ENCODE data around the gene HRAS.

Gene HRAS

DNA sequence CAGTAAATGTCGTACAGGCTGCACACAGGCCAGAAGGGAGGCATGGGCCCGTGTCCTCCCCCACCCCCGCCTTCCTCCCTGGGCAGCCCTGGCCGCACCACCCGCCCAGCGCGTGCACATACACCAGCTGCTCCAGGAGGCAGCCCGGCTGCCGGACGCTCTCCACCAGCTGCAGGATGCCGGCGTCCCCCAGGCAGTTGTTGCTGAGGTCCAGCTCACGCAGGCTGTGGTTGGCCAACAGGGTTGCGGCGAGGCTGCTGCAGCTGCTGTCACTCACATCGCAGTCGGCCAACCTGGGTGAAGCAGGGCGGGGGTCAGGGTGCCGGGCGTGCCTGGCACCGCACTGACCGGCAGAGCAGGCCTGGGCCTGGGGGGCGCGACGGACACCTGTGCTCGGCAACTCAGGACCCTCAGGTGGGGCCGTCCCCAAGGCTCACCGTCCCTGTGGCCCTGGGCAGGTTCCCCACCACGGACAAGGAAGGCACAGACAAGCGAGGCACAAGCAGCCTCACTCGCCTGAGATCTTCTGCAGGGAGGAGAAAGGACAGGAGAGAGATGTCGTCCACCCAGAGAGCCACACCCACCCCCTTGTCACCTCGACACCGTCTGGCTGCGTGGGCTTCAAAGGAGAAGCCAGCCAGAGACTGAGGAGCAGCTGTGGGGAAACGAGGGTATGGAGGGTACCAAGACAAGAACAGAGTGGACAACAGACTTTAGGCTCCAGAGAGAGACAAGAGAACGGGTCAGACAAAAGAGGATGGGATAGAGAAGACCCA, 40.4 kb downstream of the HRAS start:
- DNase-seq (ENCODE audit: low read depth): no peak

DNA sequence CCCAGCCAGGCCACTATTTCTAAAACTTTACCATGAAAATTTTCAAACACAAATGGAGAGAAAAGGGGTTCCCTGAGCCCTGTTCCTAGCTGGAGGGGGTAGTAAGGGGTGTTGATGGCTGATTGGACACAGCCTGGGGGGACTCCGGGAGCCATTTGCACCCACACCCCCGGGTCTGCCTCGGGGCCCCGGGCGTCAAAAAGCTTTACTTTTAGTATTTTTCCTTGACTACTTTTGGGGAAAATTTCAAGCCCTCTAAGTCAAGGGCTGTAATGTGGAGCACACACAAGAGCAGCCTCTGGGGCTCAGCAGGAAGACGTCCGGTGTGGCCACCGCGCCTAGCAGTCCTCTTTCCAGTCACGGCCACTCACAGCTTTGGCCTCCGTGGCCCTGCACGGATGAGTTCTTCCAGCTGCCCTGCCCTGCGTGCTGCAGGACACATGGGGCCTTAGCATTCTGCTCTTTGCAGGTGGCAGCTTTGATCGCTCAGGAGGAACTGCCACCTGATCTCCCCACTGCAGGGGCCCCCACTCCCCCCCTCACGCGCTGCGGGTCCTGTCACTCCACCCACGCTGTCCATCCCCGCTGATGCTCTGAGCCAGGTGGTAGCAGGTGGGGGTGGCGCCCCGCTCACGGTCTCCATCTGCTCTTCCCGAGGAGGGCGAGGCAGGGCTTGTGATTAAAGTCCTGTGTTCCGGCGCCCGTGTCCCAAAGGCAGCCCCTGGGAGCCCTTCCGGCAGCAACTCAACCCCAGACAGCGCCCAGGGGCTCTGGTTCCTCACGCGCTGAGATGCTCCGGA, 42.7 kb downstream of the HRAS start:
- no peak for DNase-seq (ENCODE audit: low read depth)

DNA sequence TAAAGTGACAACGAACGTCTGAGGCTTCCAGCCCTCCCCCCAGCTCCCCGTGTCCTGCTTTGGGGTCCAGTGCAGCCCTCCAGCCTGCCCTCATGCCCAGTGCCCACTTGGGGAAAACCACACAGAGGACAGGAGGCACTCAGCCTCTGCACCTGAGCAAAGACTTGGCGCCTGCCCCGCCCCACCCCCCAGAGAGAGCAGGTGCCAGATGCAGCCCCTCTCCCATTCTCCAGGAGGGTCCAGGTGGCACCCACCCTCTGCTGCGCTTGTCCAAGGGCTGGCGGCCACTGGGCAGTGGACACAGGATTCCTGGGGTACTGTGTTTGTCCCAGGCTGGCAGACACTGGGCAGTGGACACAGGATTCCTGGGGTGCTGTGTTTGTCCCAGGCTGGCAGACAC, 44.0 kb downstream of the HRAS start:
- DNase-seq (ENCODE audit: low read depth): no peak

DNA sequence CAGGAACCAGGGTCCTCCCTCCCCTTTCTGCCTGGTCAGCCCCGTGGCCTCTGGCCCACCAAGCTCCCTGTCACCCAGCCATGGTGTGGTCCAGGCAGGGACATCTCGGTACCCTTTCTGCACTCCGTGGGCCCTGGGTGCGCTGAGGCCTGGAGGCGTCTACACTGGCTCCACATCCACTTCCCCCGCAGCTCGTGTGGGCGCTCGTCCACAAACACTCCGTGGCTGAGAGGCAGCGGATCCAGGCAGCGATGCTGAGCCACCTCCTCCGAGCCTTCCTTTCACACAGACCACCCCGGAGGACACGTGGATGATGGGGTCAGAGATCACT, 44.5 kb downstream of the HRAS start:
- DNase-seq (ENCODE audit: low read depth): no peak

DNA sequence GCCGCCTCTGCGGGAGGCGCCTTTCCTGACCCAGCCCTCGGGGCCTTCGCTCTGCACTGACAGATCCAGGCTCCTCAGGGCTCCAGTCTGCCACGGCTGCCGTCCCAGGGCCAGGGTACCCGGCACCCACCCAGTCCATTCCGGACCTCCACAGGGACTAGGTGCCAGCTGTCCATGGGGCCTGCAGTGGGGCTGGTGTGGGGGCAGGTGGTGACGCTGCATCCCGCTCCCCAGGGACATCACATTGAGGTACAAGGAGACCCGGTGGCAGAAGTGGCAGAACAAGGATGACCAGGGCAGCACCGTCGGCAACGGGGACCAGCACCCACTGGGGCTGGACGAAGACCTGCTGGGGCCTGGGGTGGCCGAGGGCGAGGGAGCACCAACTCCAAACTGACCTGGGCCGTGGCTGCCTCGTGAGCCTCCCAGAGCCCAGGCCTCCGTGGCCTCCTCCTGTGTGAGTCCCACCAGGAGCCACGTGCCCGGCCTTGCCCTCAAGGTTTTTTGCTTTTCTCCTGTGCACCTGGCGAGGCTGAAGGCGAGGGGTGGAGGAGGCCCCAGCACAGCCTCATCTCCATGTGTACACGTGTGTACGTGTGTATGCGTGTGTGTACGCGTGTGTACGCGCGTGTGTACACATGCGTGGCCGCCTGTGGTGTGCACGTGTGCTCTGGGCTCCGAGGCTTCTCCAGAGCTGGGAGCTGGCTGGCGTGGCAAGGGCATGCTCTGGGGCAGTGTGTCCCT, 45.0 kb downstream of the HRAS start:
- DNase-seq (ENCODE audit: low read depth): no peak

DNA sequence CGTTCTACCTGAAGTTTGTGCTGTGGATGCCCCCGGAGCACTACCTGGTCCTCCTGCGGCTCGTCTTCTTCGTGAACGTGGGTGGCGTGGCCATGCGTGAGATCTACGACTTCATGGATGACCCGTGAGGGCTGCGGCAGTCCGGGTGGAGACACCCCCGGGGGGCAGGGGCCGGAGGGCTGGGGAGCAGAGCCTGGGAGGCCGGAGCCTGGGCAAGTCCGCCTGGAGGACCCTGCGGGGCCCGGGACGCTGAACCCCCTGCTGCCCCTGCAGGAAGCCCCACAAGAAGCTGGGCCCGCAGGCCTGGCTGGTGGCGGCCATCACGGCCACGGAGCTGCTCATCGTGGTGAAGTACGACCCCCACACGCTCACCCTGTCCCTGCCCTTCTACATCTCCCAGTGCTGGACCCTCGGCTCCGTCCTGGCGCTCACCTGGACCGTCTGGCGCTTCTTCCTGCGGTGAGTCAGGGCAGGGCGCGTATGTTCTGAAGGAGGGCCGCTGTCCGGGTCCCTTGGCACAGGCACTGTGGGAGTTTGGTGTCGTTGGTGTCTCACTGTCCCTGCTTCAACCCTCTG, 45.7 kb downstream of the HRAS start:
- no peak for DNase-seq (ENCODE audit: low read depth)

DNA sequence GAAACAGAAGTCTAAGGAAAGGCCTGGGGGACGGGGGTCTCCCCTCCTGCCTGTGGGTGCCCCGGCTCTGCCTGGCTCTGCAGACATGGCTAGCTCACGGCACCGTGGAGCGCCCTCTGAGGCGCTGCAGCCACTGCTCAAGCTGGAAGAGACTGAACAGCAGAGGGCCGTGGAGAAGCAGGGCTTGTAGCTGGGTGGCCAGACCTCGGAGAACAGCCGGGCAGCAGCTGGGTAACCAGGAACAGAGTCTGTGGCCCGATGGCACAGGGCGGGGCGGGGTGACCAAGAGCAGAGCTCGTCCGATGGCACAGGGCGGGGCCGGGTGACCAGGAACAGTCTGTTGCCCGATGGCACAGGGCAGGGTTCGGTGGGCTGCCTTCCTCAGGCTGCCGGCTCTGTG, 46.4 kb downstream of the HRAS start:
- DNase-seq (ENCODE audit: low read depth): no peak

DNA sequence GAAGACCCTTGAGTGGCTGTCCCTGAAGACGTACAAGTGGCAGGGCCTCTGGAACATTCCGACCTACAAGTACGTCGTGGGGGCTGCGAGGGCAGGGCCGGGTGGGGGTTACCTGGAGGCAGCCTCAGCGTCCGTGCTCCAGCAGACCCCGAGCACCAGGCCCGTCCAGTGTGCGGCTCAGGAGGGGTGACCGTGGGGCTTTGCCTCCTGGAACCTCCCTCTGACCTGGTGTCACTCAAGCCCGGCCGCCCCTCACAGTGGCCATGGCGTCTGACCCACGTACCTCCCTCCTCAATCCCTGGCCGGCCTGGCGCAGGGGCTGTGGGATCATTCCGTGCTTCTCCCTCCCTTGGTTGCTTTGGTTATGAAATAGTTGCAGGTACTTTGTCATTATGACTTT, 46.8 kb downstream of the HRAS start:
- no peak for DNase-seq (ENCODE audit: low read depth)

DNA sequence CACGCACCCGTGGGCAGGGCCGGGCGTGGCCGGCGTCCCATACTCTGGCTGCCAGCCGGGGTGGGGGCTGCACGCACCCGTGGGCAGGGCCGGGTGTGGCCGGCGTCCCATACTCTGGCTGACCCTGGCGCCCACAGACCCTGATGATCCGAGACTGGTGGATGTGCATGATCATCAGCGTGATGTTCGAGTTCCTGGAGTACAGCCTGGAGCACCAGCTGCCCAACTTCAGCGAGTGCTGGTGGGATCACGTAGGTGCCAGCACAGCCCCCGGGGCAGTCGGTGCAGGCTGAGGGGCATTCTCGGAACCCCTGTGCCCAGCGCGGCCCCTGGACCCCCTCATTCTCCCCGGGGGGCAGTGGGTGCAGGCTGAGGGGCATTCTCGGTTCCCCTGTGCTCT, 47.3 kb downstream of the HRAS start:
- no peak for DNase-seq (ENCODE audit: low read depth)

DNA sequence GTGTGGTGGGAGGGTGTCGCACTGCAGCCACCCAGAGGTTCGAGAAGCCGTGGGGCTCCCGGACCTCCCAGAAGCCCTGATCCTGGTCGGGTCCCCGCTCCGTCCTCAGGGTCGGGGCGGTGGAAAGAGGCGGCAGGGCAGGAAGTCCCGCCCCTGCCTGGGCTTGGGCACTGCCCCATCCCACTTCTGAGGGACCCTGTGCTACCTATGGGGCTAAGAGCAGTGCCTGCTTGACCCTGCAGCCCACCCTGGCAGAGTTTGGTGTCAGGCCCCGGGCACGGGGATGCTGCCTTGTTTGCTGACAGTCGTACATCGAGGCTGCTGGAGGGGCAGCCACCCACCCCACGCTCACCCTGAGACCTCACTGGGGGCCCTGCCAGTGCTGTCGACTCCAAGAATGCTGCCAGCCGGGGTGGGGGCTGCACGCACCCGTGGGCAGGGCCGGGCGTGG, 47.8 kb downstream of the HRAS start:
- no peak for DNase-seq (ENCODE audit: low read depth)

DNA sequence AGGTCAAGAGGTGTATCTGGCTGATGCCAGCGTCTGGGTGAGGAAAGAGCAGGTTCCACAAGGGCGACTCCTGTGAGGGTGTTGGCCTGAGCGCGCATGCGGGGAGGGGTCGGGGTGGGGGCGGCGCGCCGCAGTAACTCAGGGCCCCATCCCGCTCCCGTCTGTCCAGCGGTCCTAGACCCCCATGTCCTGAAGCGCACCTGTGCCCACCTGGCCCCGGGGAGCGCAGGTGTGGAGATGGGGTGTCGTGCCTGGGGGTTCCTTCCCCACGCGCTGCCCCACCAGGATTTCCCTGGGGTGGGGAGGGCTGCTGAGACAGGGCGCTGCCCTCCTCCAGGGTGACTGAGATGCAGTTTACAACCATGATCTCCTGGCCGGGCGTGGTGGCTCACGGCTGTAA, 49.2 kb downstream of the HRAS start:
- no peak for DNase-seq (ENCODE audit: low read depth)

DNA sequence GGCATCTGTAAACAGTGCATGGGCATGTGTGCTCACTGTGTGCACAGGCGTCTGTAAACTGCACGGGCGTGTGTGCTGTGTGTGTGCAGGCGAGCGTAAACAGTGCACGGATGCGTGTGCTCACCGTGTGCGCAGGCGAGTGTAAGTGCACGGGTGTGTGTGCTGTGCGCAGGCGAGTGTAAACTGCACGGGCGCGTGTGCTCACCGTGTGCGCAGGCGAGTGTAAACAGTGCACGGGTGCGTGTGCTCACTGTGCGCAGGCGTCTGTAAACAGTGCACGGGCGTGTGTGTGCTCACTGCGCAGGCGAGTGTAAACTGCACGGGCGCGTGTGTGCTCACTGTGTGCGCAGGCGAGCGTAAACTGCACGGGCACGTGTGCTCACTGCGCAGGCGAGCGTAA, 50.8 kb downstream of the HRAS start:
- no peak for DNase-seq (ENCODE audit: low read depth)
